Activated T-cell treated with anti-CD3 and anti-CD28 coated beads for 1 hour (primary cell): Measurements from ENCODE around the gene GUCD1.
"Not testable (repeated sequence)": the region's sequence is repeated elsewhere in the genome, so short reads cannot be mapped to it uniquely, and the experiment has no call there.

Source experiments
- DNase-seq: peaks from one replicate; pipeline ENCODE4 v3.0.0-alpha.2; 2020; ENCODE audit warnings: low read depth

GUCD1 gene

GRCh38 chr22:24565077-24565476 is 10.1 kb upstream of the GUCD1 start:
- DNase-seq: no peak

GRCh38 chr22:24564376-24565058 is 9.6 kb upstream of the GUCD1 start:
- DNase-seq: no peak

- no peak for DNase-seq
These were observed 8.3 kb upstream of the GUCD1 start for GRCh38 chr22:24563246-24563645.

GRCh38 chr22:24559471-24559870 is 4.5 kb upstream of the GUCD1 start:
- DNase-seq: no peak

- peak; percentile 100 for DNase-seq
These were observed 464 bp upstream of the GUCD1 start, which contains the start of gene SNRPD3 for GRCh38 chr22:24555165-24556039. Gene SNRPD3, plus strand, starts transcription at chr22:24555999. Its CDS starts 1,676 bp downstream, at chr22:24557675.

GRCh38 chr22:24553597-24554312 is 1.2 kb downstream of the GUCD1 start:
- no peak for DNase-seq

DNA sequence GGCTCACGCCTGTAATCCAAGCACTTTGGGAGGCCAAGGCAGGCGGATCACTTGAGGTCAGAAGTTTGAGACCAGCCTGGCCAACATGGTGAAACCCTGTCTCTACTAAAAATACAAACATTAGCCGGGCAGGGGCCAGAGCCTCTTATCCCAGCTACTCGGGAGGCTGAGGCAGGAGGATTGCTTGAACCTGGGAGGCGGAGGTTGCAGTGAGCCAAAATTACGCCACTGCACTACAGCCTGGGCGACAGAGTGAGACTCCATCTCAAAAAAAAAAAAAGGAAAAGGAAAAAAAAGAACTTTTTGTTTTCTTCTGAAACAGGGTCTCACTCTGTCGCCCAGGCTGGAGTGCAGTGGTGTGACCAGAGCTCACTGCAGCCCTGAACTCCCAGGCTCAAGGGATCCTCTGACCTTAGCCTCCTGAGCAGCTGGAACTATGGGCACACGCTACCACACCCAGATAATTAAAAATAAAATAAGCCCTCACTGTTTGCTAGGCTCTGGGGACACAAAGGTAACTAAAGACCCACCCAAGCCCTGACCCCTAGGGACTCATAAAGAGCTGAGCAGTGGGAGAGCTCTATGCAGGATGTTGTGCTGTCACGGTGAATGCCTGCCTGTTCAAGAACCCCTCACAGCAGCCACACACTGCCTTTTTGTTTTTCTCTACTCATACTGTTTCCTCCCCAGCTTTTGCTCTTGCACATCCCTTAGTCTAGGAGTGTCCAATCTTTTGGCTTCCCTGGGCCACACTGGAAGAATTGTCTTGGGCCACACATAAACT is 2.2 kb downstream of the GUCD1 start:
- DNase-seq: not testable (repeated sequence)

DNA sequence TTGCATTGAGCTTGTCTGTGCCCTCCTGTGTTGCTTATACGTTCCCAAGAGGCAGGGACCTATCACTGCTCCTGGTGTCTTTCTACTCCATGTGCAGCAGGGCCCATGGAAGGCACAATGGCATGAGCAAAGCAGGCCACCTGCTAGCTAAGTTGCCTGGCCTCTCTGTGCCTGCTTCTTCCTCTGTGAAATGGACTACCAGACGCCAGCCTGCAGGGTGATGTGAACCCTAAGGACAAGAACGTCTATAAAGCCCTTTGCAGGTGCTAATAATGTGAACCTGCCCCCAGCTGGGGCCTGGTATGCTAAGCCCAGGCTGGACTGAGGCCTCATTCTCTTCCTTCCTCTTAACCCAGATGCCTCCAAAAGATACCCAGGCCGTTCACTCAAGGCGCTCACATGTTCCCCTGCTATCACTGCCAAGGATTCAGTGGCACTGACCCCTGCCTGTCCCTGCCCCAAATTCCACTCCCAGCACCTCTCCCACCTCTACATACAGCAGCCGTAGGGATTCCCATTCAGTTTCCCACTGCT is 4.0 kb downstream of the GUCD1 start:
- DNase-seq: no peak

GRCh38 chr22:24550028-24550901 is 4.7 kb downstream of the GUCD1 start:
- DNase-seq: no peak

DNA sequence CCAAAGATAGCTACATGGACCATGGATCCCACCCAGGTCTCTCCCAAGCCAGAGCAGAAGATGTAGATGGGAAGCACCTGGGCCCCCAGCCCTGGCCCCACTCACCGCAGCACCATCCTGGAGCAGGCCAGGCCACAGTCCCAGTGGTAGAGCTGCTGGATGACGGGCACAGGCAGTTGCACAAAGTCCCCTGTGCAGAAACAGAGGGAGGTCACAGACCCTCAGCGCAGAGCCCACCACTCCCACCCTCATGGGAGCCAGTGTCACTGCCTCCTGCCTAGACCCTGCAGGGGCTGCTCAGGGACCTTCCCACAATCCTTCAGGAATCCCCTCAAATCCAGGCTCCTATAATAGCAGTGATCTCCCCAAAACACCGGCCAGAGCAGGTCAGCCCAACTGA is 6.1 kb downstream of the GUCD1 start:
- no peak for DNase-seq

DNA sequence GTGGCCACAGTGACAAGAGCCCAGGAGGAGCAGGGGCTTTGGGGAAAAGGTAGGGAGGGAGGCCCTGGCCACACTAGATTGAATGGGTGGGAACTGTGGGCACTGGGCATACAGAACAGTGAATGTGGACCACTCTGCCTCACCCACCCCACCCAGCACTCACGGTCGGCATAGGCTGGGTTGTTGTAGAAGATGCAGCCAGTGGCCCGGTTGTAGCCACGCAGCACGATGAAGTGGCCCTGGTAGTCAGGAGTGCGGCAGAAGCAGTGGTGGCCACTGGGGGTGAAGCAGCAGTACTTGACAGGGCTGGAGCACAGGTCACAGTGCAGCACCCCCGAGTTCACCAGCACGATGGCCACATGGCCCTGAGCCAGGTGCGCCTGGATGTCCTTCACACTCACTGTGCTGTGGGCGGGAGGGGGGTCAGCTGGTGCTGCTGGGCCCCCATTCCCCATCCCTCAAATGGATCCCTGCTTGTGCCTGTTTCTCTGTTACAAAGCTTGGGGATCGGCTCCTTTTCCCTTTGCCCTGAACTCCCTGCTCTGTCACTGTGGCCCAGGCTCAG is 11.2 kb downstream of the GUCD1 start:
- DNase-seq: no peak

DNA sequence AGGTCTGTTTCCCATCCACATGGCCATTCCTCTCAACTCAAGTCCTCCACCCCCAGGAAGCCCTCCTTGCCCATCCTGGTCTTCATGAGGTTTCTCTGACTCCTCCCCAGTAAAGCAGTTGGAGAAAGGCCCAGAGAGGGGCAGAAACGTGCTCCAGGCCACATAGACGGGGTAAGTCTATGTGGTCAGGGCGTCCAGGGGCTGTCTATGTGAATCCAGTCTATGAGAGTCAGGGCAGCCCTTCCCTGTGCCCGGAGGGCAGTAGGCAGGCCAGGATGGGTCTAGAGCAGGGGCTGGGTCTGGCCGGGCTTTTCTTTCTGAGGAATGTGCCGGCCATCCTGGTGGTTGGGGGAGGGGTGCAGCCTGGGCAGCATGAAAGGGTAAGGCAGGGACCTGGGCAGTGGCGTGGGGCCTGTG is 11.7 kb downstream of the GUCD1 start:
- DNase-seq: no peak

DNA sequence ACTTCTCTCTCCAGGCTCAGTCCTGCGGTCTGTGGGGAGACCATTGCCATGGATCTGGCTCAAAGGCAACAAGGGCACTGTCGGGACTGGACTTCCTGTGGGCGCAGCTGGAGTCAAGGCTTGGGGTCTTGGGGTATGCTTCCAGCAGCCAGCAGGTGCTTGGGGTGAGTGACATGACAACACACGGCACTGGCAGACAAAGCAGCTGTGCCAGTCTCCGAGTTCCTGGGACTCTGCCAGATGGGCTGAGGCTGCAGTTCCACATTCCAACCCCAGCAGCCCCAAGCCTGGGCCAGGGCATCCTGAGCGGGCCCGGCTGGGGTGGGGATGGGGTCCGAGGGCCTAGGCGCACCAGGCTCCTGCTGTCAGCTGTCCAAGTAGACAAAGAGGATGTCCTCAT is 12.3 kb downstream of the GUCD1 start:
- DNase-seq: no peak

DNA sequence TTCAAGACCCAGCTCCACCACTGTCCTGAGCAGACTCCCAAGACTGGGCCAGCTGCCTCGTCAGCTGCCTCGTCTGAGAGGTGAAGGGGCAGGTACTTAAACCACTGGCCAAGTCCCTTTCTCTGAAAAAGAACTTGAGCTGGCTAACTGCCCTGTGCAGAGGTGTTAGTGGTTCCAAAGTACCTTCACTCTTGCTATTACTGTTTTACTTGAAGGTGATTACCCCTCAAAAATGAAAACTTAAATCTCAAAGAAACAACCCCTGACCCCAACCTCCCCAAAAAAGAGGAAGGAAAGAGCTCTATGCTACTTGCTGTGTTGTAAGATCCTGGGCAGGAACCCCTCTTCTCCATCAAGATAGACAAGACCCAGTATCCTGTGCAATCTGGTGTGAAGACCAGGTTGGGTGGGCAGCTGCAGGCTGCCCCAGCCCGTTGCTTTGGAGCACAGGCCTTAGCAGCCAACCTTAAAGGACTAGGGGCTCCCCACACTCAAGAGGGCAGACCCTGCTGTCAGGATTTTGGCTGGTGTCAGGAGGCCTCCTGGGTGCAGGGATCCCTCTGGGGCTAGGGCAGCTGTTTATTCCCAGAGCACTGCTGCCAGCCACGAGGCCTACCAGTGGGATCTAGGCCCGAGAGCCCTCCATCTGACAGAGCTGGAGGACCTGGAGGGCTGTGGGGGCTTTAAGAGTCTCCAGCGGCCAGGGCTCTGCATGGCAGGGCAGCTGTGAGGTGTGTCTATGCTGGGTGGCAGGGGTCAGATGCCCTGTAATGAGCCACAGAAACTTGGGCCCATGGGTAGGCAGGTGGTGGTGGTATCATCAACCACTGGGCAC is 13.0 kb downstream of the GUCD1 start:
- DNase-seq: no peak

DNA sequence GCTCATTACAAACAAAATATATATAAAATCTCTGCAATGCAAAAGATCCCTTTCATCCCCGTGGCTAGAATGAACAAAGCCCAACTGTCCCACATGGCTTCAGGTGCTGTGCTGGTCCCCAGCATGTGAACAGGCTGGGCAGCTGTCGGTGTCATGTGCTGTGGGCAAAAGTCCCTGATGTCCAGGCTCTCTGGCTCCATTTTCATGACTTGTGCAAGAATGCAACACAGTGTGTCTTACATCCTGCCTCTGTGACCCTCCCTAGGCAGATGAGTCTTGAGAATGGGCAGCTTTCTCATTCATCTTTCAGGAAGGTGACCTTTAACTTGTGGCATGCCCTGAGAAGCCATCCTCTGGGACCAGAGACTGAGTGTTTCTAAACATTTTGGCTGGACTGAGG is 14.5 kb downstream of the GUCD1 start:
- DNase-seq: no peak

- DNase-seq: no peak
These were observed 18.8 kb downstream of the GUCD1 start for GRCh38 chr22:24536089-24536488.

GRCh38 chr22:24535348-24535747 is 19.6 kb downstream of the GUCD1 start:
- no peak for DNase-seq

GRCh38 chr22:24532075-24532474 is 22.9 kb downstream of the GUCD1 start:
- DNase-seq: no peak

DNA sequence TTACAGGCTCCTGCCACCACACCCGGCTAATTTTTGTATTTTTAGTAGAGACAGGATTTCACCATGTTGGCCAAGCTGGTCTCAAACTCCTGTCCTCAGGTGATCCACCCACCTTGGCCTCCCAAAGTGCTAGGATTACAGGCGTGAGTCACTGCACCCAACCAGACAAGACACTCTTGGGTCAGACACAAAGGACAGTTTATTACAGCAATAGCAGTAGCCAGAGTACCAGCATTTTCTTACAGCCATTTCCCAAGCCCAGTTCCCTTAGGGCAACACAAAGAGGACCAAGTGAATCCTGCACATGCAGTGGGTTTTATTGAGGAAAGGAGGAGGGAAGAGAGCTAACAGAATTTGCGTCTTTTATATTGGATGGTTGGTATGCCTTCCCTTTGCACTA is 24.0 kb downstream of the GUCD1 start:
- not testable (repeated sequence) for DNase-seq
